ENCODE measurements around the gene NR0B2.

NR0B2 gene

DNA sequence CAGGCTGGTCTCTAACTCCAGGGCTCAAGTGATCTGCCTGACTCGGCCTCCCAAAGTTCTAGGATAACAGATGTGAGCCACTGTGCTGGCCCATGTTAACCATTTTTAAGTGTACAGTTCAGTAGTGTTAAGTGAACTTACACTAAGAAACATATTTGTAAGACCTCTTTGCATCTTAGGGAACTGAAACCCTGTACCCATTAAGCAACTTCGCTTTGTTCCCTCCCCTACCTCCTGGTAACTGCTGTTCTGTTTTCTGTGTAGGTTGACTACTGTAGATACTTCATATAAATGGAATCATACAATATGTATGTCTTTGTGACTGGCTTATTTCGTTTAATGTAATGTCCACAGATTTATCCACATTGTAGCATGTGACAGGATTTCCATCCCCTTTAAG is 18.8 kb upstream of the NR0B2 start:
- DNase-seq: no peak

DNA sequence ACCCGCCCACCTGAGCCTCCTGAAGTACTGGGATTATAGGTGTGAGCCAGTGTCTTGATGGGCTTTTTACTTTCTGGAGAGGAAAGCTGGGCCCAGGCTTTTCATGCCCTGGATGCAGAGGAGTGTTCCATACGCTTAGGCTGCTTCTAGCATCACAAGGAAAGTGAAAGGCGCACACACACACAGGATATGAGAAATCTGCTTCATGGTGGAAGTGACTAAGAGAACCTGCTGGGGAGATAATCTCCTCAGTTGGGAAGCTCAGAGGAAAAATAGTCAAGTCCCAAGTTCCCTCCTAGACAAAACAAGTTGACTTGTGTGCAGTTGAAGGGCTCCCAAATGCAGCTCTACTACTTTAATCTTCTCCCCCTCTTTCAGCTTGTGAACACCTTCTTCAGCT is 9.9 kb upstream of the NR0B2 start:
- no peak for DNase-seq

DNA sequence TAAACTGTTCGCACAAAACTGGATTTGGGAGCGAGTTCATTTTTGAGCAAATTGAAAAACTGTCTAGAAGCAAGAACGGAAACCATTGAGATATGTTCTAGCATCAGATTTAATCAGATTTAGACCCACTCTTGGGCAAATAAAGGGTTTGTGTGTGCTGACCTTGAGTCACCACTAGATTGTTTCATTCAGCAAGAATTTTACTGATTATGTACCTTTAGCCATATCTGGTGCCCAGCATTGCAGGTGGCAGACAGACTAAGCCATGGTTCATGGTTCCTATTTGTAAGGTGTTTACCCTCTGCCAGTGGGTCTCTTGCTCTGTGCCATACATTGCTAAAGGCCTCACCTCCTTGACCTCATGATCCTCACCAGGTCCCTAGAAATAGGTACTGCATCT is 9.1 kb upstream of the NR0B2 start:
- no peak for DNase-seq

DNA sequence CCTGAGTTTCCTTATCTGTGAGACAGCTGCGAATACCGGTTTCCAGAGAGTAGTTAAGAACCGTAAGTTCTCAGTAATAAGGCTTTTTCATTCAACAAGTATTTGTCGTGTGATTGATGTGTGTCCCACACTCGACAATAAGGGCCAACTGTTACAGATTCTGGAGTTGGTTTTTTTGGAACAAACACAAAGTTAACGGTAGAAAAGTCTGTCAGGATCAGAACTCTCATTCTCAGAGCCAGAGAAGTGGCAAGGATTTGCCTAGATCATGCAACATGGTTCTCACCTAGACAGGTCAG is 8.6 kb upstream of the NR0B2 start:
- DNase-seq: no peak

DNA sequence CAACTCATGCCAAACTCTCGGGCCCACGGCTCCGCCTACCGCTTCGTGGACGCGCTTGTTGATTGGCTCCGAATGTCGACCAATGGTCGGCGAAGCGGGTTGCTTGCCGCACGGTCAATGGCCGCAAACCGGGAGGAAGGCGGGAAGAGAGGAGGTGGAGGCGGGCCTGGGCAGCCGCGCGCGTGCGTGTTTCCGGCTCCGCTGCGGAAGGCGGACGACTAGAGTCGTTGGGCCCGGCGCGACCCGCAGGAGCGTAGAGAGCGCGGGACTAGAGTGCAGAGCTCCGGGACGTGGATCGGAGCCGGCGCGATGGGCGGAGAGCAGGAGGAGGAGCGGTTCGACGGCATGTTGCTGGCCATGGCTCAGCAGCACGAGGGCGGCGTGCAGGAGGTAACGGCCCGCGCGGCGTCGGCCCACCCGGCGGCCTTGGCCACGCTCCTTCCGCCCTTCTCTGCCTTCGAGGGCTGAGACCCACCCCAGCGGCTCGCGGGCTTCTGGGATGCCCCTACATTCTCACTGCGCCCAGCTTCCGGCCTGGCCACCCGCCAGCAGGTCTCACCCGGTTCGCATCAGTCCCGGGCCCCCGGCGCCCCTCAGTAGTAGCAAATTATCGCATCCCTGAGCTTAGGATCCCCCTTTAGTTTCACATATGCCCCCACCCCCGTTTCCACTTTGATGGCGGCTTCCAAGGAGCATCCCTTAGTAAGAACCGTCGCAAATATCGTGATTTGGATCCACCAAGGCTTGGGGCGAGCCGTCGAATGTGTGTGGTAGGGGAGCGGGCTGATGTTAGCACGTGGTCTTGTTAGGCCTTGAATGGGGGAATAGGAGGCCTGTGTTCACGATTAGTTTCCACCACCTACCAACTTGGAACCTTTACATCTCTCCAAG is 8.0 kb upstream of the NR0B2 start, which contains the start of gene NUDC:
Gene NUDC, plus strand, starts transcription at position 204 of the 891 bp plus-strand sequence. Its CDS starts 106 bp downstream, at position 310.
- peak; percentile 77 for DNase-seq

DNA sequence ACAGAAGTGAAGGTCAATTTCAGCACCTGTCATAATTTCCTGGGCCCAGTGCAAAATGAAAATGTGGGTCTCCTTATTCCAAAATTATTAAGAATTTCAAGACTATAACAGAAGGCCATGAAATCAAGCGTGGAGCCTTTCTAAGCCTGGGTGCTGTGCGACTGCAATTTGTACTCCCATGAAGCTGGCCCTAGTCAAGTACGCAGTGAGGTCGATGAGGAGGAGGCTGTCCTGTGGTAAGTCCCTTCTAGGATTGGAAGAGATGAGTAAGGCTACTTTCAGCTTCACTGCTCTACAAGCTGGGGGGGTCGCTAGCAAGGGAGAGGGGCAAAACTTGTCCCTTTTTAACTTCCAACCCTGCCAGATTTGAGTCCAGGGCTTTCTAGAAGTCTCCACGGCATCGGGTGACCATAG is 7.4 kb upstream of the NR0B2 start:
- DNase-seq: no peak

DNA sequence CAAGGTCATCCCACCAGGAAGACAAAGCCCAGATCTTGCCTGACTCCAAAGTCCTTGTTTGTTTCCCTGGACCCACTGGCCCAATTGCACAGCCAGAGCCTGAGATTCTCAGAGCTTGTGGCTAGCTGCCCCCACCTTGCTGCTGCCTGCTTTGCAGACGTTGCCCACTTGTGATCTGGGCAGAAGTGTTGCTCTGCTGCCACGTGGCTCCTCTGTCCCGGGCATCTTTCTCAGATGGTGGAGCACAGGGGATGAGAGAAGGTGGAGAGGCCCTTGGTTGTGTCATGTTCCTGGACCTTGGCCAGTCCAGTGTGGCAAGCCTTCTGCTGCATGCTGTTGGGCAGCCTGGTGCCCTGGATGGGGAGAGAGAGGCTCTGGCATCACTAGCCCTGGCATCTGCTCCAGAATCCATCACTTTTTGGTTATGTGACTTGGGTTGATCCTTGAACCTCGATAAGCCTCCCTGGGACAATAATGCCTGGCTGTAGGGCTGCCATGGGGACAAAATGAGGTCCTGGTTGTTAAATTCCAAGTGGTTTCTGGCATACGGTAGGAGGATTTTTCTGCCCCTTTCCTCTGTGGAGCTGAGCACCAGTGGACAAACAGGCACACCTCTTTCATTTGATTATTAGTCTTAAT is 1.5 kb upstream of the NR0B2 start:
- DNase-seq: peak; percentile 85

DNA sequence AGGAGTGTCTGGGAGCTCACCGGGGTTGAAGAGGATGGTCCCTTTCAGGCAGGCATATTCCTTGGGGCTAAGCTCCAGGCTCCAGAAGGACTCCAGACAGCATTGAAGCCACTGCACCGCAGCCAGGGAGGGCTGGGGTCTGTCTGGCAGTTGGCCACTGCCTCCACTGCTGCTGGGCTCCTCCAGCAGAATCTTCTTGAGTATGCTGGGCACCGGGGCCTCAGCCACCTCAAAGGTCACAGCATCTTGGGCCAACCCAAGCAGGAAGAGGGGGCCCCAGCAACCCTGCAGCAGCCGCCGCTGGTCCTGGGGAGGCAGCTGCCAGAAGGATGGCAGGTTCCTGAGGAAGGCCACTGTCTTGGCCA is 404 bp downstream of the NR0B2 start:
- no peak for DNase-seq

DNA sequence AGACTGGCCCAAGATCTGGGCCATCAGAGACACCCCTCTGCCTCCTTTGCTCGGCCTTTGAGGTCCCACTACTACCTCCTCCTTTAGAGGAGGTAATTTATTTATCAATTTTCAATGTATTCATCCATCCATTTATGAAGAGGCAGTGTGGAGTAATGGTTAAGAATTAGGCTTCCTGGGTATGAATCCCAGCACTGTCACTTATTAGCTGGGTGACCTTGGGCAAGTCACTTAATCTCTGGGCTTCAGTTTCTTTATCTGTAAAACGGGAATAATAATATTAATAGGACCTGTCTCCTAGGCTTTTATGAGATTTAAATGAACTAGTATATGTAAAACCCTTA is 1.7 kb downstream of the NR0B2 start:
- no peak for DNase-seq

DNA sequence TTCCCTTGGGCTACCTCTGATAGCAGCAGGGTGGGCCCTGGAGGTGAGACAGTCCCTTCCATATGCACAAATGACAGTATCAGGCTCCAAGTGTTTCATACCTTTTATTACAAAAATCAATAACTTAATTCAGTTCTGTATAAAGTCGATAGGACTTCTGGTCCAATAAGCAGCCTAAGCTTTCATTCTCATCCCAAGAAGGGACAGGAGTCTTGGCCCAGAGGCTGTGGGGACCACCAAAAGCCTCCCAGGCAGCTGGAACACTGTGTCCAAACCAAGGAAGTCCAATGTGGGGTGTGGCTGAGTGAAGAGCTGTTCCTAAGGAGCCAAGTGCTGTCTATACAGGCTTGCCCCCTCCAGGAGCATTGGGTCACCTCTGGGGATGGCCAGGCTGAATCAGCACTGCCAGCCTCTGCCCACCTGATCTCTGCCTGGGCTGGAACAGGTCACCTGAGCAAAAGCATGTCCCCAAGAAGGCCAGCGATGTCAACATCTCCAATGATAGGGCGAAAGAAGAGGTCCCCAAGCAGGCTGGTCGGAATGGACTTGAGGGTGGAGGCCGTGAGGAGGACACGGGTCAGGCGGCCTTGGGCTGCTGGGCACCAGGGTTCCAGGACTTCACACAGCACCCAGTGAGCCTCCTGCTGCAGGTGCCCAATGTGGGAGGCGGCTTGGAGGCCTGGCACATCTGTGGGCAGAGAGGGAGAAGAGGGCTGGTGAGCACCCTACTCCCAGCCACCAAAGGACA is 2.2 kb downstream of the NR0B2 start:
- no peak for DNase-seq

DNA sequence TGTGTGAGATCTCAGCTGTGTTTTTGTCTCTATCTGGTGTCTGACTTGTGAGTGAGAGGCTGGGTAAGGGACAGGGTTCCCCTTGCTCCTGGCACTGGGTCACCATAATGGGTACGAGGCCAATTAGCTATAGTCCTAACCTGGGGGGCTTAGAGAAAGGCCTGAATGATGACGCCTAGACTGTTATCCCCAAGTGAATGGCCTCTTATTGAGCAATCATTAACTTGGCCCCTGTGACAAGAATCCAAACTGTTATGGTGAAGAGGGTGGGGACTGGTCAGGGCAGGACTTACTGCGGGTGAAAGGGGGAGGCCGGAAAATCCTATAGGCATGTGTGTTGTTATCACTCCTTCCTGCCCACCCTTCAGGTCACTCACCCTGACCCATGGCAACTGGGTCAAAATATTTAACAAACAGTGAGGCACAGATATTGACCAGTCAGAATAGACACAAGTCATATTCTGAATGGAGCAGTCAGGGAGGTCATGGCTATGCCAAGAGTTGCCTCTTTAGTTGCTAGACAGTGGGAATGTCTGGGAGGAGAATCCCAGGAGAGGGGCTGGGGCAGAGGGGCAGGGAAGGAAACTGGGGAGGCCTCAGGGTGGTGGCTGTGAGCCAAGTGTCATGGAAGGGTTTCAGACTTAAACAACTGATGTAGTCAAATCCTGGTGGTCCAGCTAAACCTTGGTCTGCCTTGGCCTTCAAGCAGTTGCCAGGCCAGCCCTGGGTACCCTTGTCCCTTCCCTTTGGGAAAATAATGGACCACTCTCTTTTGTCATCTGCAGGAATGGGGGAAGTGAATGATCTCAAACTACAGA is 3.2 kb downstream of the NR0B2 start:
- no peak for DNase-seq

DNA sequence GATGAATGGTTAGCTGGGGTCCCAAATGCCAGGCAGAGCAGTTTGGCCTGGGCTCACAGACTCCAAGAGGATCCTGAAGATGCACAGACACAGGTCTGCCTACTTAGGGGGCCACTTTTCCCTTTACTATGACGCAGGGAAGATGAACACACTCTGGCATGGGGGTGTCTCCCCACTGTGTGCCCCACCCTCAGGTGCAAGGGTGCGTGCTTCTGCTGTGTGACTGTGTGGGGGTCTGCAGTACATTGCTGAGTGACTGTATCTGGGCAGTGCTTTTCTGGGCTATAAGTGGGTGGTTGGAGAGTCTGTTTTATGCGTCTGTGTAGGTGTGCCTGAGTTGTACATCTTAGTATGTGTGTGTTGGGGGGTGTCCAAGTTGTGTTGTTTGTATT is 3.8 kb downstream of the NR0B2 start:
- no peak for DNase-seq

DNA sequence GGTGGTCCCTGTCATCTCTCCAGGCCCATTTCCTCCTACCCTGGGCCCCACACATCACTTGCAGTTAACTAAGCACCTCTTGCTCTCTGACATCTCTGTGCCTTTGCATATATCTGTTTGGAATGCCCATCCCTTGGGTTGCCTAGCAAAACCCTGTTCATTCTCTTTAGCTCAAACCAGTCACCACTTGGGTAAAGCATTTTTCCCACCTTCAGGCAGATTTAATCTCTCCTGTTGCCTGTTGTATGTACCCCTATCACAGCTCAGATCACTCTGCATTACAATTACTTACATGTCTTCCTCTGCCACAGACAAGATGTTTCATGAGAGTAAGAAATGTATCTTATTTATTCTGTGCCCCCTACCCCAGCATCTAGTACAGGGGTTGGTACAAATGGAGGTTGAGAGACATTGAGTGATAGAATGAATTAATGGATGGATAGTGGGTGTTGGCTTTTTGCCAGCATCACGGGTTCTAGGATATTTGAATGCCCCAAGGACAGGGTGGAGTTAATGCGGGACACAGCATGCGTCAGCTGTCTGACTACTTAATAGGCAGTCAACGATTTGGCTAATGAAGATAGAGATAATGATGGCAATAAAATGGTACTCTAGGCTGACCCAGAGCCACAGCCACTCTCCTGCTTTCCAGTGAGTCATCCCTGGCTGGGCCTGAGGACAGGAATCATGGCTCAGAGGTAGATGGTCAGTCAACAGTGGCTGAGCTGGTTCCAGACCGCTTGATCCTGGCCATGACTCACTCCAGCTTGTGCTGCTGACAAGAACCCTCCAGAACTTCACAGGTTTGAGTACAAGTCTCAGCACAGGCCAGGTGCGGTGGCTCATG is 6.5 kb downstream of the NR0B2 start:
- no peak for DNase-seq

DNA sequence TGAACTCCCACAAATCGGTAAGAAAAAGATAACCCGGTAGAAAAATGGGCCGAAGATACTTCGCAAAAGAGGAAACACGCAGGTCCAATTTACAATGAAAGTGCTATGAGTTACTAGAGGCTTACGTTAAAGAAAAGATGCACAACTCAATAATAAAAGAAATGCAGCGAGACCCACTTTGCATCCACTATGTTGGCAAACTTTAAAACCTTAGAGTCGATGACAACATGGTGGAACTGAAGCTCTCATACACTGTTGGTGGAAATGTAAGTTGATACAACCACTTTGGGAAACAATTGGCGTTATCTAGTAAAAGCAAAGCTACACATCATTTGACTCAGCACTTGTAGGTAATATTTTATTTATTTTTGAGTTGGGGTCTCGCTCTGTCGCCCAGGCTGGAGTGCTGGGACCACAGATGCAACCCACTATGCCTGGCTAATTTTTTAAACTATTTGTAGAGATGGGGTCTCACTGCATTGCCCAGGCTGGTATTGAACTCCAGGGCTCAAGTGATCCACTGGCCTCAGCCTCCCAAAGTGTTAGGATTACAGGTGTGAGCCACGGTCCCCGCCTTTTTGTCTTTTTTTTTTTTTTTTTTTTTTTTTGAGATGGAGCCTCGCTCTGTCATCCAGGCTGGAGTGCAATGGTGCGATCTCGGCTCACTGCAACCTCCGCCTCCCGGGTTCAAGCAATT is 12.8 kb downstream of the NR0B2 start:
- DNase-seq: no peak

DNA sequence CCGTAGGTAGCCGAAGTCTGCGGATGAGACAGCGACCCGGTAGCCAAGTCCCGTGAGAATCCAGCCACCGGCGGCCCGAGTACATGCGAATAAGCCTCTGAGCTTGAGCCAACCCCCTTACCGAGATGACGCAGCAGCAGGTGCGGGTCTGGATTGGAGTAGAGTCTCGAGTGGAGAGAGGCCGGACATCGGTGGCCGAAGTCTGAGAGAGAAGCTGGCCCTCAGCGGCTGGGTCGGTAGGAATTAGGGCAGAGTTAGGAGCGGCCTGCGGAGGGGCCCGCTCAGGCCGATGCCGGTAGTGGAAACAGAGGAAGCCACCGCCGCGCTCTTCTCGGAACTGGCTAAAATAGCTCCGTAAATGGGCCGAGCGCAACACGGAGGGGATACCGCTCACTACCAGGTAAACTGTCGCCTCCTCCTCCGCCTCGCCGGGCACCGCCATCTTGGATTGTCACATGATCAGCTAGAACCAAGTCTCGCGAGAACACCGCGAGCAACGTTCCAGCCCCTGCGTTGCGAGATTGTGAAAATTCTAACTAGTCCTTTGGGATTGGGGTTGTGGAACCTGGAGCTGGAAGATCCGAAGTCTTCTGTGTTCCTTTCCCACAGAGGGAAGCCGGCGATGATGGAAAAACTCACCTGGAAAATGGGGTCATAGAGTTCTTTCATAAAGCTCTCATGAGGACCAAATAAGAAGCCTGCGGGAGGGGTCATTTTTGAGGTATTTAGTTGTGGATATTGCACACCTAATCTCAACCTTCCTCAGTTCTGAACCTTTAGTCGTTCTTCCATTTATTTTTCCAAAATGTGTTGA is 13.6 kb downstream of the NR0B2 start, which contains the start of gene GPATCH3:
Gene GPATCH3, minus strand, starts transcription at position 467 of the 814 bp plus-strand sequence. Its CDS starts 25 bp downstream, at position 442.
- DNase-seq: peak; percentile 63

DNA sequence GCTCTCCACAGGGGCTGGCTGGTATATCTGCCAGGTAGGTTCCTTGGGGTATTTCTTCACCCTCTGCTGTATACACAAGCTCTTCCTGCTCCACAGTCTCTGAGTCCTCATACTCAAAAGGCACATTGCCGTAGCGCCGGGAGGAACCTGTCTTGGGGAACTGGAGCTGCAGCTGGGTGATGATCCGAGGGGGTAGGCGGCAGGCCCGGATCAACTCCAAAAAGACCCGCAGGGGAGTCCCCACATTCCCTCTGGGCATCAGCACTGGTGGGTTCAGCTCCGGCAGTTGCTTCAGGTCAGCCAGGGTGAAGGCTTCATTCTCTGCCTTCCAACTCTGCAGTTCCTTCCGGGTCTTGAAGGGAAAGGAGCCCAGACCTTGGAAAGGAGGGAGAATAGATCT is 16.4 kb downstream of the NR0B2 start:
- no peak for DNase-seq

DNA sequence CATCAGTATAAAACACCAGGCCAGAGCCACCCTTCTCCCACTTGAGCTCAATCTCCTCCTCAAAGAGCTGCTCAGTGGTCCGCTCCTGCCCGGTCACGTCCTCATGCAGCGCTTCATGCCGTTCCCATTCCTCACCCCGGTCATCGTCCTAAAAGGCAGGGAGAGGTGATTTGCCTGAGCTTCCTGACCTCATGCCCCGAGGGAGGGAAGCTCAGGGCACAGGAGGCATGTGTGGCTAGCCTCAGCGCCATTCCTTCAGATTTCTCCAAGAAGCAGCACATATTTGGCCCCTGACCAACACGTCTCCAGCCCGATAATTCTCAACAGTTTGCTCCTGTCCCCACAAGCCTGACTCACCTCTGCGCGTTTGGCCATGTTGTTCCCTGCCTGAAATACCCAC is 19.5 kb downstream of the NR0B2 start:
- DNase-seq: no peak

DNA sequence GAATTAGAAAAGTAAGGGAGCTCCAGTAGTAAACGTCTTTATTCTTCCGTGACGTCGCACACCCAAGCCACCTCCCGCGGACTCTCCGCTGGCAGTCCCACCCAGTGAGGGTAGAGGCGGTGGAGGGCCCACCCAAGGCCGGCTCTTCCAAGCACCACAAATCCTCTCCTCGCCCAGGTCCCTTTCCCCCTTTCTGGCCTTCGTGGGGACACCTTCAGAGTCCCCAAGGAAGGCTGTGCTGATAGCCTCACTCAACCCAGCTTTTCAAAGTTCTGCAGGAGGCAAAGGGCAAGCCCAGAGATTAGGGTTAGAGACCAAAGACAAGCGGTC is 23.3 kb downstream of the NR0B2 start:
- no peak for DNase-seq

DNA sequence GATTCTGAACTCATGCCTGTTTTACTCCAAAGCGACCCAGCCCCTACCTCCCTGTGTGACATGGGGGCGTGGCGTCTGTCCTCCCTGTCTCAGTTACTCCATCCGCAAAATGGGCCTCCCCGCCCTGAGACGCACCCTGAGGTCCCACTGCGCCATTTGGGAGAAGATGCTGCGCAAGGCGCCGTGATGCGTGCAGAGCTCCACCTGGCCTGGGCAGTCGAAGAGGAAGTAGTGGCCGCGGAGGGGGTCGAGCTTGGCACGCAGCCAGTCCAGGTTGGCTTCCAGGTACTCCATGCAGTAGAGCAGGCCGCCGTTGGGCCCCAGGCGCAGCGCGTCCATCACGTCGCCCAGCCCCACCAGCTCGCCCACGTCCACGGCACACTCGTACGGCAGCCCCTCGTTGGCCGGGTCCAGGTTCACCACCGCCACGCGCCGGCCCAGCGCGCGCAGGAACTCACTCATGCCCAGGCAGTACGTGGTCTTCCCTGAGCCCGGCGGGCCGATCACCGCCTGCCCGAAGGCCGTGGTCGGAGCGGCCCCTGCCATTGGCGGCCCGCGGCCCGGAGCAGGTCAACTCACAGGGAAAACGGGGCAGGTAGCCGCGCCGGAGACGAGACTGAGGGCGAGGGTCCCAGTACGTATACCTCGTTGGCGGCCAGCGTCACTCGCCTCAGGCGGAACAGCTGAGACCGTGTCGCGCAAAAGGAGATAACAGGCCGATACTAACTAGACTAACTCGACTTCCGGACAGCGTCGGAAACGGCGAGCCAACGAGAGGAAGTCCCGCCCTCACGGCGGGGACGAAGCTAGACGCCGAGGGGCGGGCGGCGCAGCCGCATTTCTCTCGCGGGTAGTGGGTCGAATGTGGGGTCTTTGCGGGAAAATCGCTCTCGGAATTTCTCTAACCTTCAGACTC is 24.0 kb downstream of the NR0B2 start, which contains the start of gene GPN2:
Gene GPN2, minus strand, starts transcription at position 733 of the 916 bp plus-strand sequence. Its CDS starts 187 bp downstream, at position 546.
- peak; percentile 17 for DNase-seq
